ENCODE results near the gene NOS1AP.

The NOS1AP gene

DNA sequence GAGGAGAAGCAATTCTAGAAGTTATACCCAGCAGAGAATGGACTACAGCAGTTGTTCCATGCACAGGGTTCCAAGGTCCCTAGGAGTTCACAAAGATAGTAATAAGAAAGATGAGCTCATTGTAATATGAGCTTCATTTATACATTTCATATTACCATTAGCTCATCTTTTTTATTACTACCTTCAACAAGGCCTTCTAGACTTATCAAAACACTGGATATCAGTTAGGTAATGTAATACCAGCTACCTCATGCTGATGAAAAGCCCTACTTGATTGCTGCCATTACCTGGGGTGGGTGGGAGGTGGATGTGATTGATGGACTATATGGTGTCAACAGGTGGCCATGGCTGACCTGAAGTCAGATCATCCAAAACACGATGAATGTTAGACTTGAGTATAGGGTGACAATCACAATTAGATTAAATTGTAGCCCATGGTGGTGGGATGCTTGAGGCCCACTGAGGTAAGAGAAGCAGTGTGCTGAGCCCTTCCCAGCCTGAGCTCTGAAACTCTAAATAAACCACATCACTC is 273.0 kb downstream of the NOS1AP start:
- no peak for TF ChIP-seq ZNF565 (CRISPR knock-in tag; conservative IDR thresholded peaks at IDR 0.05; ENCODE audit: low read depth)
- no peak for TF ChIP-seq PATZ1 (CRISPR knock-in tag; IDR thresholded peaks at IDR 0.05; ENCODE audit: borderline replicate concordance)
- TF ChIP-seq, protein P1, sequence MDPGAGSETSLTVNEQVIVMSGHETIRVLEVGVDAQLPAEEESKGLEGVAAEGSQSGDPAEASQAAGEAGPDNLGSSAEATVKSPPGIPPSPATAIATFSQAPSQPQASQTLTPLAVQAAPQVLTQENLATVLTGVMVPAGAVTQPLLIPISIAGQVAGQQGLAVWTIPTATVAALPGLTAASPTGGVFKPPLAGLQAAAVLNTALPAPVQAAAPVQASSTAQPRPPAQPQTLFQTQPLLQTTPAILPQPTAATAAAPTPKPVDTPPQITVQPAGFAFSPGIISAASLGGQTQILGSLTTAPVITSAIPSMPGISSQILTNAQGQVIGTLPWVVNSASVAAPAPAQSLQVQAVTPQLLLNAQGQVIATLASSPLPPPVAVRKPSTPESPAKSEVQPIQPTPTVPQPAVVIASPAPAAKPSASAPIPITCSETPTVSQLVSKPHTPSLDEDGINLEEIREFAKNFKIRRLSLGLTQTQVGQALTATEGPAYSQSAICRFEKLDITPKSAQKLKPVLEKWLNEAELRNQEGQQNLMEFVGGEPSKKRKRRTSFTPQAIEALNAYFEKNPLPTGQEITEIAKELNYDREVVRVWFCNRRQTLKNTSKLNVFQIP (CRISPR knock-in tag; IDR thresholded peaks at IDR 0.05; ENCODE audit: borderline replicate concordance, low read depth): no peak
- no peak for TF ChIP-seq CSDC2 (CRISPR knock-in tag; IDR thresholded peaks at IDR 0.05)
- no peak for TF ChIP-seq CREB5 (CRISPR knock-in tag; IDR thresholded peaks at IDR 0.05; ENCODE audit: low read depth)
- TF ChIP-seq GLIS3 (CRISPR knock-in tag; IDR thresholded peaks at IDR 0.05): no peak
- TF ChIP-seq OSR1 (CRISPR knock-in tag; IDR thresholded peaks at IDR 0.05): no peak
- TF ChIP-seq TOX (CRISPR knock-in tag; IDR thresholded peaks at IDR 0.05; ENCODE audit: borderline replicate concordance): no peak
- no peak for TF ChIP-seq SNAI2 (CRISPR knock-in tag; IDR thresholded peaks at IDR 0.05)
- TF ChIP-seq ESRRG (CRISPR knock-in tag; IDR thresholded peaks at IDR 0.05): no peak
- no peak for TF ChIP-seq ZC3H10 (CRISPR knock-in tag; IDR thresholded peaks at IDR 0.05)
- no peak for TF ChIP-seq ZNF70 (CRISPR knock-in tag; IDR thresholded peaks at IDR 0.05)
- TF ChIP-seq ARNTL (CRISPR knock-in tag; IDR thresholded peaks at IDR 0.05; ENCODE audit: borderline replicate concordance, low read depth): no peak
- TF ChIP-seq PPARA (CRISPR knock-in tag; IDR thresholded peaks at IDR 0.05; ENCODE audit: borderline replicate concordance): no peak
- TF ChIP-seq RARB (CRISPR knock-in tag; IDR thresholded peaks at IDR 0.05): no peak
- TF ChIP-seq ZFP30 (CRISPR knock-in tag; IDR thresholded peaks at IDR 0.05): no peak
- TF ChIP-seq ZNF8 (CRISPR knock-in tag; IDR thresholded peaks at IDR 0.05): no peak
- no peak for TF ChIP-seq TCF4 (CRISPR knock-in tag; IDR thresholded peaks at IDR 0.05; ENCODE audit: borderline replicate concordance)
- TF ChIP-seq, protein P2, sequence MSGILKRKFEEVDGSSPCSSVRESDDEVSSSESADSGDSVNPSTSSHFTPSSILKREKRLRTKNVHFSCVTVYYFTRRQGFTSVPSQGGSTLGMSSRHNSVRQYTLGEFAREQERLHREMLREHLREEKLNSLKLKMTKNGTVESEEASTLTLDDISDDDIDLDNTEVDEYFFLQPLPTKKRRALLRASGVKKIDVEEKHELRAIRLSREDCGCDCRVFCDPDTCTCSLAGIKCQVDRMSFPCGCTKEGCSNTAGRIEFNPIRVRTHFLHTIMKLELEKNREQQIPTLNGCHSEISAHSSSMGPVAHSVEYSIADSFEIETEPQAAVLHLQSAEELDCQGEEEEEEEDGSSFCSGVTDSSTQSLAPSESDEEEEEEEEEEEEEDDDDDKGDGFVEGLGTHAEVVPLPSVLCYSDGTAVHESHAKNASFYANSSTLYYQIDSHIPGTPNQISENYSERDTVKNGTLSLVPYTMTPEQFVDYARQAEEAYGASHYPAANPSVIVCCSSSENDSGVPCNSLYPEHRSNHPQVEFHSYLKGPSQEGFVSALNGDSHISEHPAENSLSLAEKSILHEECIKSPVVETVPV (CRISPR knock-in tag; IDR thresholded peaks at IDR 0.05): no peak
- no peak for ATAC-seq

- no peak for ATAC-seq
- TF ChIP-seq, protein P1 (CRISPR knock-in tag; IDR thresholded peaks at IDR 0.05; ENCODE audit: borderline replicate concordance, low read depth): no peak
- TF ChIP-seq BACH2 (CRISPR knock-in tag; IDR thresholded peaks at IDR 0.05; ENCODE audit: borderline replicate concordance) (no peak), PPARA (CRISPR knock-in tag; IDR thresholded peaks at IDR 0.05; ENCODE audit: borderline replicate concordance) (no peak), TCF4 (CRISPR knock-in tag; IDR thresholded peaks at IDR 0.05; ENCODE audit: borderline replicate concordance) (no peak), ZFP30 (CRISPR knock-in tag; IDR thresholded peaks at IDR 0.05) (no peak), ZNF70 (CRISPR knock-in tag; IDR thresholded peaks at IDR 0.05) (no peak), RARB (CRISPR knock-in tag; IDR thresholded peaks at IDR 0.05) (no peak), ISL1 (CRISPR knock-in tag; IDR thresholded peaks at IDR 0.05) (no peak), TSHZ2 (CRISPR knock-in tag; IDR thresholded peaks at IDR 0.05) (no peak), TOX (CRISPR knock-in tag; IDR thresholded peaks at IDR 0.05; ENCODE audit: borderline replicate concordance) (no peak), ZFP3 (CRISPR knock-in tag; IDR thresholded peaks at IDR 0.05) (no peak), ARNTL (CRISPR knock-in tag; IDR thresholded peaks at IDR 0.05; ENCODE audit: borderline replicate concordance, low read depth) (no peak), PATZ1 (CRISPR knock-in tag; IDR thresholded peaks at IDR 0.05; ENCODE audit: borderline replicate concordance) (no peak), CSDC2 (CRISPR knock-in tag; IDR thresholded peaks at IDR 0.05) (no peak), CREB5 (CRISPR knock-in tag; IDR thresholded peaks at IDR 0.05; ENCODE audit: low read depth) (no peak)
- TF ChIP-seq, protein P2 (CRISPR knock-in tag; IDR thresholded peaks at IDR 0.05): no peak
Measured at GRCh38 chr1:162343470-162343869, 274.0 kb downstream of the NOS1AP start.

Measured in SK-N-SH treated with all-trans-retinoic acid at 6 μM for 48 hours (cell line).